Measurements from ENCODE around the gene SEMA5A.

Gene SEMA5A

DNA sequence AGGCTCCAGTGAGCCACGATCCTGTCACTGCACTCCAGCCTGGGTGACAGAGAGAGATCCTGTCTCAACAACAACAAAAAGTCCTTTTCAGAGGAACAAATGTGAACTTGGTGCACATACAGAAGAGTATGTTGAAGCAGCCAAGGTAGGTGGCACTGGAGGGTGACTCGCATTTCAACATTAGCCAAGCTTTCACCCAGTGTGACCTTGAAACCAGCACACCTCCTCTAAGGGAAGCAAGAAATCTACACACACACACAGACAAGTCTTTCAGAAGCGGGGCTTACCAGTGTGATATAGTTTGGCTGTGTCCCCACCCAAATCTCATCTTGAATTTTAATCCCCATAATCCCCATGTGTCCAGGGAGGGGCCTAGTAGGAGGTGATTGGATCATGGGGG, 225.2 kb downstream of the SEMA5A start:
- no peak for DNase-seq

DNA sequence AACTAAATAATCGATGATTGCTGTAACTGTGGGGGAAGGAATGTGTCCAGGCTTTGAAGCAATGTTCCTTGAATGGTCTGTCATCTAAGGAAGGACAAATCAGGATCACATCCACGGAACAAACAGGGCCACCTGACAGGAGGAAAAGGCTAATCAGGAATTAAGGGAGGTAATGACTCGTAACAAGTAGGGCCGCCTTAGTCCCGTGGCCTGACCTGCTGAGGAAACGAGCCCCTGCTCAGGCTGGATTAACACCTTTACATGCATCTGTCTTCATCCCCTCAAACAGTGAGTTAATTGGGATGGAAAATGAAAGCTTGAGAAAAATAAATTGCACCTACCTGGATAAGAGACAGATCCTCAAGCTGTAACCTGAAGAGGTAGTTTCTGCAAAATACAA, 227.8 kb downstream of the SEMA5A start:
- no peak for DNase-seq

DNA sequence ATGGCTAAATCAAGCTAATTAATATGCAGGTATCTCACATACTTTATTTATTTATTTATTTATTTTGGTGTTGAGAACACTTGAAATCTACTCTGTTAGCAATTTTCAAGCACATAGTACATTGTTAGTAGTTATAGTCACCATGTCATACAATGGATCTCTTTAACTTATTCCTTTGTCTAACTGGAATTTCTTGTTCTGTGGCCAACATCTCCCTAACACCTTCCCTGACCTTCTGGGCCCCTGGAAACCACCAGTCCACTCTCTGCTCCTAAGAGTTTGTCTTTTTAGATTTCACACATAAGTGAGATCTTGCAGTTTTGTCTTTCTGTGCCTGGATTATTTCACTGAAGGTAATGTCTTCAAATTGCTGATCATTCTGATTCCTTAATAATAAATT, 229.1 kb downstream of the SEMA5A start:
- DNase-seq, result no peak

DNA sequence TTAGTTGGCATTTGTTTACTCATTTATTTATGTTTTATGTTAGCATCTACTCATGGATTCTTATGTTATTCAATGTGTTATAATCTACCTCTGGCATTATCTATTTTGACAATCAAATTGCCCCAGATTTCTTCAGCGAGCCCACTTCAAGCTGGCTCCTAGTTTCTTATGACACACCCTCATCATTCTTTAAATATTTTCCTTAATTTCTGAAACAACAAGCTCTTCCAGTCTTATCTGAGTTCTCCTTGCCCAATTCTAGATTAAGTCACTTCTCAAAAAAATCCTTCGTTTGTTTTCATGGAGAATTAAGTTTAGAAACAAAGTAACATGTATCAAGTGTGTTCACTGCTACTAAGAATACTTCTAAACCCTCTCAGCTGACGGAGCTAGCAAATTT, 229.8 kb downstream of the SEMA5A start:
- no peak for DNase-seq

DNA sequence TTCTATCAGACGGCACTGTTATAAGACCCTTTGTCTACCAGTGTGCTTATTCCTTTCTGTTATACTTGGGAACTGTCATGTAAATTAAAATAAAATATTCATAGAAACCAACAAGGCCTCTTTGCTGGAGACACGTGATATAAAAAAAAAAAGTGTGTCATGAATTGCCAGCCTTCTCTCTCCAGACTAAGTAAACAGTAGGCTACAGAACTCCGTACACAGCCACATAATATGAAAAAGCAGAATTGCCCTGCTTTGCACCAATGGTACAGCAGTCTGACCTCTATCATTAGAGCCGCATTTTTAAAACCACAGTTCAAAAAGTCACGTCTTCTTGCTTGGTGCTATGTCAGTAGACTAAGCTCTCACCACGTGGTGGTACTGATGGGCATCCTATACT, 231.3 kb downstream of the SEMA5A start:
- no peak for DNase-seq

DNA sequence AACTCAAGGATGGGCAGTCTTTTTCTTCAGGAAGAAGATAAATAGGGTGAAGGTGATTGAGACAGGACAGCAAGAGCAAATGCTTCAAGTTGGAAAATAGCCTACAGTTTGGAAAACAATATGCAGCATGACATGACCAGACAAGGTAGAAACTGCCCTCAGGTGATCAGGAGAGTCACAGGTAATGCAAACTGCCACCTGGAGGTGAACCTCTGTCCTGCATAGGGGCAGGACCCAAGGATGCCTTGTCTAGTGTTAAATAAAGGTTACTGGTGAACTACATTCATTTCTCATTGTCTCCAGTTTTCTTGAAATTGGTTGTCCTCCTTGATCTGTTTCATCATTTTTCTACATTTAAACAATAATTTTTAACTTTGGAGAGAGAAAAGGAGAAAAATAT, 232.1 kb downstream of the SEMA5A start:
- no peak for DNase-seq

DNA sequence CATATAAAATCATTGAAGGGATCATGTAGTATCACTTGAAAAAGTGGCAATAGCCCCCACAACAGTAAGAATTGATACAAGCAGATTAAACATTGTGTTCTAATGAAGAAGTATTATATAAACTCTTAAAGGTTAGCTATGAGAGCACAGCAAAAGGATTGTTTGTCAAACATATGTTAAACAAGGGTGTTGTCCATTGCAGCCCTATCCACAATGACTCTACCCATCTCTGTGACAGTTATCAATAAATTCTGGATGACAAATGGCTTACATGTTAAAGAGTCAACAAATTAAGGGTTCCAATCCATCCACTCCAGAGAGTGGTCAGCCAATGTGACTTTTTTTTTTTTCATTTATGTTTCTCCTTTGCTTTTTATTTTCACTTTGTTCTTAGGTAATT, 238.7 kb downstream of the SEMA5A start:
- DNase-seq, result no peak

DNA sequence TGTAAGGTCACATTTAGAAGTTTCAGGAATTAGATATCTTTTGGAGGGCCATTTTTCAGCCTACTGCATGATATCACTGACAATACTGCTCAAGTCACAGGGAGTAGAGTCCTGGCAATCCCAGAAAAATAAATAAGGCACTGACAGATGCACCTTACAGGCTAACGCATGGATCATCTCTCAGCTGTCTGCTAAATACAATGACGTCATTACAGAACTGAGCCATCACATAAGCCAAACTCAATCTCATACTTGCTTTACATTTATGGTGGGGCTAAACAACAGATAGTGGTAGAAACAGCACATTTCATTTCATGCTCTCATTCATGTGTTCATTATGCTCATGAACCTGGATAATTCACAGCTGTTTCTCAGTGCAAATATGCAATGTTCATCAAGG, 243.7 kb downstream of the SEMA5A start:
- no peak for DNase-seq

DNA sequence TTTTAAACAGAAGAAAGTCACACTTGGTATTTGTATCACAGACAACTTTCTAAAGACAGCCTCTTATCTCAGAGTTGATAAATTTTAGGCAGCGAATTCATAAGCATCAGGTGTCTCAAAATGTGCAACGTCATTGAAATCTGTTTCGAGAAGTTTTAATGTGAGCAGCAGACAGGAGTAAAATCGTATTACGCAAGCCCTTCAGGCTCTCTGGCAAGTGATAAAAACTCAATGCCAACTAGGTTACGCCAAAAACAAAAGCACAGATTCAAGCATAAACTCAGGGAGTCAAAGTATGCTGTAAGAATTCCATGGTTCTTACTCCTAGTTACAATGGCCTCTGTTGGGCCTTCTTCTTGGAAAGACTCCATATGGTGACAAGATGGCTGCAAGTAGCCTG, 244.7 kb downstream of the SEMA5A start:
- no peak for DNase-seq

DNA sequence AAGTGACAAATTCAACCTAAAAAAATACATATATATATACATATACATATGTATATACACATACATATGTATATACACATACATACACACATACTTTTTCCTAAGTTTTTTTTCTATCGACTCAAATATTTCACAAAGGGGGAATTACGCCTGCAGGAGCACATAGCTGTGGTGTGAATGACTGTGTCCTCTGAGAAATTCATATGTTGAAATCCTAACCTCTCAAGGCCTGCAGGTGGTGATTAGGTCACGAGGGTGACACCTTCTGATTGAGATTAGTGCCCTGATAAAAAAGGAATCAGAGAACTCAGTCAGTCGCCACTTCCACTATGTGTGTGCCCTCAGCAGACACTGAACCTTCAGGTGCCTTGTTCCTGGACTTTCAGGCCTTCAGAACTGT, 248.7 kb downstream of the SEMA5A start:
- no peak for DNase-seq

DNA sequence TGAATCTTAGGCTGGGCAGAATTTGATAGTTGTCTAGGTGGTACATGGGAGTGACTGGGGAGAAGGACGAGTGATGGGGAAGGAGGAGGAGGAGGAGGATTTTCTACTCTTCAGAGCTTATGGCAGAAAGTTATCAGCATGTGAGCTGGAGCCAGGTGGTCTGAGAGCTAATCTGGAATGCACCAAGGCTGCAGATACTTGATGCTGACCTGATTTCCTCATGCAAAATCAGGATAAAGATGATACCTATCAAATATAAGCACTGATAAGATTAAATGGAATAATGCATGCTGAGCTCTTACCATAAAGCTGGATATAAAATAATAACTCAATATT, 250.4 kb downstream of the SEMA5A start:
- no peak for DNase-seq

DNA sequence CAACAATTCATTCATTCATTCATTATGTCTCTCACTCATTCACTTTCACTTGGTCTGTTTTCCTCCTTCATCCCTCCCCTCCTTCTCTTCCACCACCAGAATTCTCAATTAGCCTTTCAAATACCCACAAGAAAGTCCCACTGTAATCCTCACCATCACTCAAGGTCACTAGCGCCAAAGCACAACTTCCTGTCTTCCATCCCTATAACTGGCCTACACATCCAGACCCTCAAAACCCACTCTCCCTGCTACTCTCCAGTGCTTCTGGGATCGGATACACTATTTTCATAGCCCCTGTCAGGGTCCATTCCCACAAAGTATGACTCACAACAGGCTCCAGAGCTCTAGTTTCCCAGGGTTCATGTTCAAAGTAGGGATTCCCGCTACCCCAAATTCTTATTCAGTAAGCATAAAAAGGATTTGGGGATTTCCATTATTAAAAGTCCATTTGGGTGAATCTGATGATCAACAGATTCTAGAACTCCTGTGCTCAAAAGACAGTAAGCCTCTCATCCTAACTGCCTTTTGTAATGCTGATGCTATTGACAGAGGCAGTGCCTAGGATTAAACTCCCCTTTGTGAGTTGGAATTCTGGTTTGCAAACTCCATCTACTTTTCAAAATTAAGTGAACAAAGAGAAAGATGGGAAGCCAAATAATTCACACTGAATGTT, 250.9 kb downstream of the SEMA5A start:
- no peak for DNase-seq

DNA sequence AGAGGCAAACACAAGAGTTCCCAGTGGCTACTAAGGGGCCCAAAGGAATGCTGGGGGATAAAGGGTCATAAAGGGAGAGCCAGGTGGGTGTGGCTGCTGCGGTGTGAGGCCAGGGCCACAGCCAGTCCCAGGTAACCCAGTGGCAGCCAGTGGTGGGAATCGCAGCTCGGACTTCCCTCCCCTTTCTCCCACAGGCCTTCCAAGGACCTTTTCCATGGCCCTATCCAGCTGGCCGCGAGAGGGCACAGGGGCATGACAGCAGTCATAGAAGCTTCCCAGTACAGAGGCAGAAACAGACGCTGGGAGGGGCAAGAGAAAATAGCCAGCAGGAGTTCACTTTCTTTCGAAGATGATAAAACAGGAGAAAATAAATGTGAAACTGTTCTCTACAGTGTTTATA, 257.6 kb downstream of the SEMA5A start:
- peak in 7 of 14 donors; percentile 13 to 48 (median 15) for DNase-seq

DNA sequence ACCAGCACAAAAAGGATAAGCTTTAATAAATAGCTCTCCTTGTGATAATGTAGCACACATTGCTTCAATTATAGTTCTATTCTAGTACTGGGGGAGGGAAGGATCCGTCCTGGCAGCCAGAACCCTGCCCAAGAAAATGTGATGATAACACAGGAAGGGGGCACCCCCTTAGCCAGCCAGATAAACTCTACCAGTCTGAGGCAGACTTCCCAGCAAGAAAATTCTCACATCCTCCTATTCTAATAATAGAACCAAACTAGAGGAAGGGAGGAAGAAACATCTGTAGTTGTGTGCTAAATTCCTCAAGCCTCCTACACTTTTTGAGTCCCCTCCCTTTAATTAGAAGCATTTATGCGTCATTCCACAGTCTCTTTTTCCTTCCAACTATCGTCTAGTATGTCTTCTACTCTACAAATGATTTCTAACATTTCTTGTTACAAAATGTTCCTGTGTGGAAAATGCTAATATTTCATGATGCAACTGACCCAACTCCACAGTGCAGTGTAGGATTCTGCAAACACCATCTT, 261.0 kb downstream of the SEMA5A start:
- no peak for DNase-seq

DNA sequence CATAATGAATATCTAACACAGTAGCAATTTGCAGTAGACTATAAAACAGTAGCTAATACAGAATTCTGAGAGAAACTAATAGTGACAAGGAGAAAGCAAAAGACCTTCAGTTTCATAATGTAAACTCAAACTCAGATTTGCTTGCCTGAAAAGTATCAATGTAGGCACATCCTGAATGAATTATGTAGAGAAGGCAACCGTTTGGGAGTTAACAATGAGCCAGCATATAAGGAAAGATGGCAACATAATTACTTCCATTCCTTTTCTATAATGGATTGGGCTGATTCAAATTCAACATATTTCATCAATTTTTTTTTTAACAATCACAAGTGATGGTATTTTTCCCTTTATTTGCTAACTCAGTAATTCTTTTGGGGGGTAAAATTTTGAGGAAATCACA, 261.6 kb downstream of the SEMA5A start:
- no peak for DNase-seq

DNA sequence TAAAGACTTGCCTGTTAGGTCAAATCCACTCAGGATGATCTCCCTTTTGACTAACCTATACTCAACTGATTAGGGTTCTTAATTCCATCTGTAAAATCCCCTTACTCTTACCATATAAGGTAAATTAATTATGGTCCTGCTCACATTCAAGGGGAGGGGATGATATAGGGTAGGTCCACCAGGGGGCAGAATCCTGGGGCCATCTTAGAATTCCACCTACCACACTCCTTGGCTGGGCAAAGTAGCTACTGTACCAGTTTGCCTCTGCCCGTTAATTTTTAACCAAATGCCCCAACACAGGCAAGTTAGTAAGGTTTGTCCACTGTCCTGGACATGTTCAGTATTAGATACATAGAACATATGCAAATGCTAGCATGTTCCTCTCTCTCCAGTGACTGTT, 262.4 kb downstream of the SEMA5A start:
- no peak for DNase-seq

DNA sequence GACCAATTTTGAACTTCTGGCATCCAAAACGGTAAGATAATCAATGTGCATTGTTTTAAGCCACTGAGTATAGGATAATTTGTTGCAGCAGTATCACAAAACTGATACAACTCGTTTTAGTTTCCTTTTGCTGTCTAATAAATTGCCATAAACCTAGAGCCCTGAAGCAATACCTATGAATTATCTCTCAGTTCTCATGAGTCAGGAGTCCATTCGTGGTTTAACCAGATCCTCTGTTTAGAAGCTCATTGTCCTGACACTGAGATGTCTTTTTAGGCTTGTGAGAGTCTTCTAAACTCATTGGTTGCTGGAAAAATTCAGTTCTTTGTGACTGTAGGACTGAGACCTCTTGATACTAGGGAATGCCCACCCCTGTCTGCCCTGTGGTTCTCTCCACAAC, 262.9 kb downstream of the SEMA5A start:
- DNase-seq, result no peak

DNA sequence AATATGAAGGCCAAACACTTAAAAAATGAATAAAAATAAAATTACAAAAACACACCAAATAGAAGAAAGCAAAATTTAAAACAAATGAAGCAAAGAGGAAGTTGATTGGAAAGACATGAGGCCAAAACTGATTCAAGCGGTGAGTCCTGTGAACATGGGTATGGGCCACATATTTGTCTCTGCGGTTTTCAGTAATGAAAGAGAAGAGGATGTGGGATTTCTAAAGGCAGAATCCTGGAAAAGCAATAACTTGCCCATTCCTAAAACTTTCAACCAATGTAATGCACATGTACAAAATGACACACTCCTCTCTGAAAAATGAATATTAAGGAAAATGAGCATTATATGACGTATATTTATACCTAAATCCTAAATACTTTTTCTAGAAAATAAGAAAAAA, 263.7 kb downstream of the SEMA5A start:
- DNase-seq, result no peak

DNA sequence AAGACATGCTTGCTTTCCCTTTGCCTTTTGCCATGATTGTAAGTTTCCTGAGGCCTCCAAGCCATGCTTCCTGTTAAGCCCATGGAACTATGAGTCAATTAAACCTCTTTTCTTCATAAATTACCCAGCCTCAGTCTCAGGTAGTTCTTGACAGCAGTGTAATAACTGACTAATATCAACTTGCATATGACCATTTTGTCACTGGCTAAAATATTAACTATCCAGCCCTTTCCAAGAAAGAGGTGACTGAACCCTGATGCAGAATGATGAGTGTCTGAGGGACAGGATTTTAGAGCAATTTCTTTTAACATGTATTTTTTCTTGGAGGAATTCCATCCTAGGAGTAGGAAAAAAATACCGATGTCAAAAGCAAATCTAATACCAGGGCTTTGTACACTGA, 266.1 kb downstream of the SEMA5A start:
- no peak for DNase-seq

DNA sequence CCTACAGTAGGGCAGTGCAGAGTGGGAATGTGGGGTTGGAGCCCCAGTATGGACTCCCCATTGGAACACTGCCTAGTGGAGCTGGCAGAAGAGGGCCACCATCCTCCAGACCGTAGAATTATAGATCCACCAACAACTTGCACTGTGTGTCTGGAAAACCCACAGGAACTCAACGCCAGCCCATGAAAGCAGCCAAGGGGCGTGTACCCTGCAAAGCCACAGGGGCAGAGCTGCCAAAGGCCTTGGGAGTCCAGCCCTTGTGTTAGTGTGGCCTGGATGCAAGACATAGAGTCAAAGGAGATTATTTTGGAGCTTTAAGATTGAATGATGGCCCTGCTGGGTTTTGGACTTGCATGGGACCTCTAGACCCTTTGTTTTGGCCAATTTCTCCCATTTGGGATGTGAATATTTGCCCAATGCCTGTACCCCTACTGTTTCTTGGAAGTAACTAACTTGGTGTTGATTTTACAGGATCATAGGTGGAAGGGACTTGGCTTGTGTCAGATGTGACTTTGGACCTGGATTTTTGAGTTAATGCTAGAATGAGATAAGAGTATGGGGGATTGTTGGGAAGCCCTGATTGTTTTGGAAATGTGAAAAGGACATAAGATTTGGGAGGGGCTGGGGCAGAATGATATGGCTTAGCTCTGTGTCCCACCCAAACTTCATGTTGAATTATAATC, 266.8 kb downstream of the SEMA5A start:
- DNase-seq, result no peak

DNA sequence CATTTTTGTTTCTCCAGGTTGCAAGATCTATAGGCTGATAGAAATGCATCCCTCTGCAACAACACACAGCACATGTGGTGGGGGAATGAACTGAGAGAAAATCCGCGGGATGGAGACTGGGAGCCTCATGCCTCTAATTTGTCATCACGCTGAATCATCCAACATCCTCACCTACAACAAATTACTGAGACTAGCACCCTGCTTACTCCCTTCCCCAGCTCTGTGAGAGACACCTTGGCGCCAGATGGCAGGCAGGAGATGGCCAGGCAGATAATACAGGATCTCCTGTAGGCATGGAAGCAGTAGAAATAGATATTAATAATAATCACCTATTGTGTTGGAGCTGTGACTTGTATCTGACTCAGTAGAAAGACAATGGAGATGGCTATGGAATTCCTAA, 276.9 kb downstream of the SEMA5A start:
- DNase-seq, result no peak

DNA sequence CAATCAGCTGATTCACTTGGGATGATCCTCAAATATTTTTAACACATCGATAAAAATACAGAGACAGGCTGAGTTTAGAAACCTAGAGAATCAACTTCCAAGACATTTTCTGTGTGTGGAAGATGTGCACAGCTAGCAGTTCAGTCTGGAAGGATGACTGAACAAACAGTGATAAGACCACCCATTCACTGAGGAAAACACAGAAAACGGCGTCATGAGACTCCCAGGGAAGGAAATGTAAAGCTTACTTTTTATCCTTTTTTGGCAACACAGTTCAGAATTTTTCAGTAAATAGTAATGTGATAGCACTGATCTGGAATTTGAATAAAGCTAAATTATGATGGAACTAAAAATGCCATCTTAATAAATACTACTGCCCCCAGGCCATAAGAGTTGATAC, 277.6 kb downstream of the SEMA5A start:
- no peak for DNase-seq

DNA sequence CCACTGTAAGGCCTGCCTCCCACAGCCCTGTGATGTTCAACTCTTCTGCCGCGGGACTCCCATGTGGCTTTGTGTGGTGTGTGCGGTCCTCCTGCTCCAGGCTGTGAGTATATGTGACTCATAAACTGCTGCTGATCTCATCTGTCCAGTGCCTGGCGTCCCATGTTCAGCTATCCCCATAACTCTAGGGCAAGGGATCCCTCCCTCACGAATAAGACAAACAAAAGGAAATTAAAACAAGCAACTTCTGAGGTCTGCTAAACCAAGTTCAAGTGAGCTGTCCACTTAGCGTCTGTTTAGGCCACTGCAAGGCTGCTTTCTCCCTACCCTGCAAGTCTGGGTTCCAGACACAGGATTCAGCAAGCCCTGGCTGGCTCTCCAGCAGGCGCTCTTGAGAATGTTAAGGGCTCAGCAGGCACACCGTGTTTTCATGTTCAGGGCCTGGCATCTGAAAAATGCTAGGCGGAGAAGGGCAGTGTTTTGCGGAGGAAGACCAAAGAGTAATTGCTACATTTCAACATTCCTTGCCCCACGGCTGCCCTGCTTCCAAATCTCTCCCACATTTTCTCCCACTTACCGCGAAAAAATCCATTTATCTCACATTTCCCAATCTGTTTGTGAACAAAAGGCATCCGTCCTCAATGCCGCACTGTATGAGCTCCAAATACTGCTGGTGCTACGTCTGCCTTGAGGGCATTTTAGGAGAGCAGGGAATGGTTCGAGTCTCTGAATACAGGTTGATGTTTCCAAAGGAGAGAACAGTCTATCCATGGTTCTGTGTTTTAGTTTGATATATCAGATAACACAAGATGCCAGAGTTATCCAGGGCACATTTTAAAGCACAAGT, 280.2 kb downstream of the SEMA5A start:
- no peak for DNase-seq

DNA sequence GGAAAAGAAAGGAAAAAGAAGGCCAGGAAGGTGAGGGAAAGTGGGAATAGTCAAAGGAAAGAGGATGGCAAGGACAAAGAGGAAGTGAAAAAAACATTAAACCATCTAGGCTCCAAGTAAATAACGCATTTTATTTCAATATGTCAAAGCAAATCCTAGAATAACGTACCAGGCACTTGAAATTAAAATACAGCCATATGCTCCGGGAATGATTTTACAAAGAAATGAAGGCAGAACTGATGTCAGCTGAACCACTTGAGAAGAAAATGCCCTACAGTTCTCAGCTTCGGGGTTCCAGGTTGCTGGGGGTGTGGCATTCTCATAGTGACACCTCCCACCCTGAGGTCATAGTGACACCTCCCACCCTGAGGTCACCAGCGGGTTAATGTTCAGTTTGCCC, 281.6 kb downstream of the SEMA5A start:
- no peak for DNase-seq

All from C1 segment of cervical spinal cord (tissue), 14 donors.